Stimulated activated CD4-positive, alpha-beta T cell treated with anti-CD3 and anti-CD28 coated beads, Interleukin-2, amount 100 ng/mL, for 4 hours (primary cell): ENCODE data around the gene OLFML3.

Source experiments
- DNase-seq: peaks from one replicate; pipeline ENCODE4 v3.0.0-alpha.2; 2020; ENCODE audit warnings: low read depth

OLFML3 gene

GRCh38 chr1:114026797-114027196 lies 47.5 kb downstream of the OLFML3 start:
- no peak for DNase-seq
